PC-3 (cell line): ENCODE results near the gene RASL10B. TPM values are rescaled to one million over a fixed set of nuclear protein-coding genes. Genes with fewer than 3 reads are reported as not detected.

Experiments used
- ATAC-seq: fragments of 200-7000 bp; cut with Tn5 transposase; 2 replicates; pipeline ENCODE4 v1.9.1; 2020; ENCODE audit warnings: mild to moderate bottlenecking, moderate library complexity
- BruUV-seq: library from RNA; stranded (reverse); fragments of 400-500 nt; replicated peaks from 2 replicates; lab custom pipeline; 2021; lab: Mats Ljungman, UMichigan
- CTCF ChIA-PET: fragments of 300-600 bp; sonication (Branson Sonifier 250); formaldehyde crosslinking; loops from one replicate; lab custom pipeline; 2022; ENCODE audit warnings: antibody characterized with exemption; lab: Charles Lee
- POLR2A ChIA-PET: fragments of 300-600 bp; sonication (Branson Sonifier 250); formaldehyde crosslinking; loops from one replicate; lab custom pipeline; 2022; ENCODE audit warnings: antibody characterized with exemption; ENCODE audit not compliant: unreplicated experiment; lab: Charles Lee
- DNase-seq: peaks from one replicate; pipeline ENCODE4 v3.0.0-alpha.2; 2015
- H2AFZ ChIP-seq: fragments of 300-600 bp; sonication (generic); 2 replicates; pipeline ENCODE4 v1.6.0; 2016; ENCODE audit warnings: antibody characterized with exemption, low read length
- H3F3A ChIP-seq: fragments of 300-600 bp; sonication (generic); one replicate; pipeline ENCODE4 v1.6.0; 2017; ENCODE audit warnings: antibody characterized with exemption, low read length, control low read depth, mild to moderate bottlenecking; ENCODE audit not compliant: unreplicated experiment
- H3K27ac ChIP-seq: fragments of 300-600 bp; sonication (generic); 2 replicates; pipeline ENCODE4 v1.5.1; 2016; ENCODE audit warnings: mild to moderate bottlenecking, low read length
- H3K27me3 ChIP-seq: fragments of 300-600 bp; sonication (generic); 2 replicates; pipeline ENCODE4 v1.6.1; 2016; ENCODE audit warnings: low read length, mixed read lengths
- H3K36me3 ChIP-seq: fragments of 300-600 bp; sonication (generic); 2 replicates; pipeline ENCODE4 v1.6.1; 2016; ENCODE audit warnings: low read depth, mixed run types, low read length, mixed read lengths
- H3K4me1 ChIP-seq: fragments of 300-600 bp; sonication (generic); 2 replicates; pipeline ENCODE4 v1.5.1; 2016; ENCODE audit warnings: low read length; ENCODE audit not compliant: insufficient read depth
- H3K4me2 ChIP-seq: fragments of 300-600 bp; sonication (generic); 2 replicates; pipeline ENCODE4 v1.6.0; 2016; ENCODE audit warnings: low read length
- H3K4me3 ChIP-seq: fragments of 300-600 bp; sonication (generic); 2 replicates; pipeline ENCODE4 v1.5.1; 2016; ENCODE audit warnings: mild to moderate bottlenecking, low read length, mixed read lengths
- H3K79me2 ChIP-seq: fragments of 300-600 bp; sonication (generic); 2 replicates; pipeline ENCODE4 v1.6.1; 2017; ENCODE audit warnings: low read length, mixed read lengths
- H3K9ac ChIP-seq: fragments of 300-600 bp; sonication (generic); 2 replicates; pipeline ENCODE4 v1.6.0; 2016; ENCODE audit warnings: mild to moderate bottlenecking, low read length
- H3K9me2 ChIP-seq: fragments of 300-600 bp; sonication (generic); replicated peaks from 2 replicates; pipeline ENCODE4 v1.6.1; 2016; ENCODE audit warnings: mixed run types, low read length, mixed read lengths
- H3K9me3 ChIP-seq: fragments of 300-600 bp; sonication (generic); 2 replicates; pipeline ENCODE4 v1.6.1; 2016; ENCODE audit warnings: low read length, mixed read lengths
- H4K20me1 ChIP-seq: fragments of 300-600 bp; sonication (generic); 2 replicates; pipeline ENCODE4 v1.6.1; 2016; ENCODE audit warnings: low read length, mixed read lengths
- CTCF ChIP-seq: fragments of 300-600 bp; sonication (generic); conservative IDR thresholded peaks from 2 replicates; pipeline ENCODE4 v1.5.1; 2017; ENCODE audit warnings: antibody characterized with exemption, low read depth, mild to moderate bottlenecking, low read length
- EZH2 ChIP-seq: fragments of 300-600 bp; sonication (generic); IDR thresholded peaks from one replicate; pipeline ENCODE4 v1.6.1; 2017; ENCODE audit warnings: antibody characterized with exemption, mild to moderate bottlenecking, low read length; ENCODE audit not compliant: unreplicated experiment
- EZH2phosphoT487 ChIP-seq: fragments of 300-600 bp; sonication (generic); IDR thresholded peaks from 2 replicates; pipeline ENCODE4 v1.6.1; 2018; ENCODE audit warnings: mild to moderate bottlenecking, antibody characterized with exemption, low read length, borderline replicate concordance
- intact Hi-C: fragments of 100-400 bp; cut with micrococcal nuclease; formaldehyde crosslinking; loops from 2 replicates; pipeline ENCODE4 v1.9.0; 2023
- total RNA-seq: library from RNA; depleted of rRNA; stranded (reverse); fragments of >200 nt; gene quantifications from 2 replicates; pipeline ENCODE4 v1.2.3, GENCODE V29; 2014

The RASL10B gene
- total RNA-seq, 1 experiment from 2014 or later: 0.77 TPM

GRCh38 chr17:35760587-35760986, 29.1 kb downstream of the RASL10B start, which contains the start of gene C17orf50:
Gene C17orf50 (plus strand): TSS chr17:35760887. CDS start chr17:35760942, 55 bp downstream.
- intact Hi-C loops: no loop called here
- Histone ChIP-seq H2AFZ (no peak within 1 kb of the TSS), H3K4me1 (0 out of 2 replicates have a peak, but pooled peaks cover 3% of the 10 kb centered on the region), H3K4me2 (no peak within 1 kb of the TSS), H3K9me3 (no peaks in the 10 kb centered on the region), H3K36me3 (no peaks in the 10 kb centered on the region; the same call in 1 of the 2 replicates), H3K9ac (no peak within 1 kb of the TSS), H3K4me3 (no peak within 1 kb of the TSS), H3F3A (no peaks in the 10 kb centered on the region), H3K79me2 (no peaks in the 10 kb centered on the region), H3K9me2 (no peaks in the 10 kb centered on the region), H3K27me3 (no peaks in the 10 kb centered on the region), H4K20me1 (no peaks in the 10 kb centered on the region), H3K27ac (no peak within 1 kb of the TSS)
- POLR2A ChIA-PET: no interaction called here
- no TSS peak for BruUV-seq
- no peak for ATAC-seq
- no peak for DNase-seq
- CTCF ChIA-PET: no interaction called here
- TF ChIP-seq EZH2: no peak
- no peak for TF ChIP-seq EZH2phosphoT487
- no peak for TF ChIP-seq CTCF

- Histone ChIP-seq H3K36me3 (no peaks in the 10 kb centered on the region; the same call in 1 of the 2 replicates), H4K20me1 (no peaks in the 10 kb centered on the region), H3K79me2 (no peaks in the 10 kb centered on the region), H3K9me2 (no peaks in the 10 kb centered on the region), H2AFZ (no peak overlapping the region), H3F3A (no peaks in the 10 kb centered on the region), H3K27ac (no peak overlapping the region), H3K4me2 (no peak overlapping the region), H3K9ac (no peak overlapping the region), H3K4me3 (no peak overlapping the region), H3K27me3 (no peaks in the 10 kb centered on the region), H3K4me1 (0 out of 2 replicates have a peak, but pooled peaks cover 3% of the 10 kb centered on the region), H3K9me3 (no peaks in the 10 kb centered on the region)
- POLR2A ChIA-PET: no interaction called here
- DNase-seq (no peak), ATAC-seq (no peak)
- BruUV-seq: no TSS peak
- intact Hi-C loops: no loop called here
- TF ChIP-seq CTCF: no peak
- no peak for TF ChIP-seq EZH2phosphoT487
- TF ChIP-seq EZH2: no peak
- CTCF ChIA-PET: no interaction called here
Measured at GRCh38 chr17:35761601-35762000, 30.2 kb downstream of the RASL10B start.

GRCh38 chr17:35763767-35764122, 32.3 kb downstream of the RASL10B start:
- Histone ChIP-seq H3K4me1 (0 out of 2 replicates have a peak, but pooled peaks cover 3% of the 10 kb centered on the region), H3K4me2 (peak overlapping the region; percentile 82), H3K9ac (no peak overlapping the region), H2AFZ (0 out of 2 replicates have a peak overlapping the region, but pooled peaks have one; percentile 59), H3K79me2 (no peaks in the 10 kb centered on the region), H4K20me1 (no peaks in the 10 kb centered on the region), H3K27ac (no peak overlapping the region), H3K27me3 (no peaks in the 10 kb centered on the region), H3K4me3 (no peak overlapping the region; the same call in 1 of the 2 replicates), H3K9me2 (no peaks in the 10 kb centered on the region), H3F3A (no peaks in the 10 kb centered on the region), H3K36me3 (no peaks in the 10 kb centered on the region; the same call in 1 of the 2 replicates), H3K9me3 (no peaks in the 10 kb centered on the region)
- no peak for ATAC-seq
- ChIA-PET CTCF (interaction anchor here (0.5 to 1.8 kb wide), 13 partner anchors 16 to 1399 kb away, joined by 3 to 18 read pairs (median 4); partner anchors contain the start of gene TAF15), POLR2A (interaction anchor here (1.3 kb wide), 1 partner anchor 45 kb away, joined by 6 read pairs; the partner anchor contains the start of gene TAF15)
- BruUV-seq: no TSS peak
- TF ChIP-seq CTCF (no peak), EZH2 (no peak), EZH2phosphoT487 (no peak)
- intact Hi-C loops: no loop called here
- no peak for DNase-seq
